ENCODE results near the gene SEMG1. TPM values are rescaled to one million over a fixed set of nuclear protein-coding genes. Genes with fewer than 3 reads are reported as not detected.

Gene SEMG1
- total and polyA plus RNA-seq, 2 donors from 2014 or later, result not detected

- intact Hi-C loops (cut with DNase I), result no loop called here
- Histone ChIP-seq H3K27ac (ENCODE audit: low read depth in 2 of 2, low read length in 2 of 2) (no peak overlapping the region), H3K9ac (ENCODE audit: low read length in 3 of 3) (no peak overlapping the region), H3K9me3 (ENCODE audit: control insufficient read depth in 2 of 3, insufficient read depth in 1 of 3, low read length in 3 of 3) (no peaks in the 10 kb centered on the region), H3K36me3 (ENCODE audit: control insufficient read depth in 2 of 3, insufficient read depth in 3 of 3, low read length in 3 of 3) (no peaks in the 10 kb centered on the region), H3K27me3 (ENCODE audit: control insufficient read depth, insufficient read depth, low read length) (no peaks in the 10 kb centered on the region), H3K4me3 (ENCODE audit: low read length in 3 of 3) (no peak overlapping the region), H3K4me1 (ENCODE audit: control insufficient read depth in 2 of 3, insufficient read depth in 2 of 3, low read depth in 1 of 3, low read length in 3 of 3) (no peaks in the 10 kb centered on the region)
- FAIRE-seq (no peak), DNase-seq (no peak)
- TF ChIP-seq CTCF (IDR thresholded peaks at IDR 0.05; ENCODE audit: borderline replicate concordance, extremely low read depth, insufficient read depth), result no peak
Measured at GRCh38 chr20:45193331-45193730, 13.5 kb upstream of the SEMG1 start.

GRCh38 chr20:45209924-45210323 is 3.1 kb downstream of the SEMG1 start:
- DNase-seq, result no peak
- intact Hi-C loops (cut with DNase I), result no loop called here
- H3K4me1 ChIP-seq (ENCODE audit: control insufficient read depth in 2 of 3, insufficient read depth in 2 of 3, low read depth in 1 of 3, low read length in 3 of 3), result no peaks in the 10 kb centered on the region
- H3K27me3 ChIP-seq (ENCODE audit: control insufficient read depth, insufficient read depth, low read length), result no peaks in the 10 kb centered on the region
- no peak overlapping the region for H3K4me3 ChIP-seq (ENCODE audit: low read length in 3 of 3)
- H3K36me3 ChIP-seq (ENCODE audit: control insufficient read depth in 2 of 3, insufficient read depth in 3 of 3, low read length in 3 of 3), result no peaks in the 10 kb centered on the region
- FAIRE-seq, result no peak
- H3K9me3 ChIP-seq (ENCODE audit: control insufficient read depth in 2 of 3, insufficient read depth in 1 of 3, low read length in 3 of 3), result no peaks in the 10 kb centered on the region
- no peak for TF ChIP-seq CTCF (IDR thresholded peaks at IDR 0.05; ENCODE audit: borderline replicate concordance, extremely low read depth, insufficient read depth)
- no peak overlapping the region for H3K9ac ChIP-seq (ENCODE audit: low read length in 3 of 3)
- no peak overlapping the region for H3K27ac ChIP-seq (ENCODE audit: low read depth in 2 of 2, low read length in 2 of 2)

- FAIRE-seq, result no peak
- no peak for DNase-seq
- no peaks in the 10 kb centered on the region for H3K9me3 ChIP-seq (ENCODE audit: control insufficient read depth in 2 of 3, insufficient read depth in 1 of 3, low read length in 3 of 3)
- no peak overlapping the region for H3K4me3 ChIP-seq (ENCODE audit: low read length in 3 of 3)
- intact Hi-C loops (cut with DNase I), result no loop called here
- H3K9ac ChIP-seq (ENCODE audit: low read length in 3 of 3), result no peak overlapping the region
- no peaks in the 10 kb centered on the region for H3K27me3 ChIP-seq (ENCODE audit: control insufficient read depth, insufficient read depth, low read length)
- no peaks in the 10 kb centered on the region for H3K36me3 ChIP-seq (ENCODE audit: control insufficient read depth in 2 of 3, insufficient read depth in 3 of 3, low read length in 3 of 3)
- no peaks in the 10 kb centered on the region for H3K4me1 ChIP-seq (ENCODE audit: control insufficient read depth in 2 of 3, insufficient read depth in 2 of 3, low read depth in 1 of 3, low read length in 3 of 3)
- TF ChIP-seq CTCF (IDR thresholded peaks at IDR 0.05; ENCODE audit: borderline replicate concordance, extremely low read depth, insufficient read depth), result no peak
- no peak overlapping the region for H3K27ac ChIP-seq (ENCODE audit: low read depth in 2 of 2, low read length in 2 of 2)
Measured at GRCh38 chr20:45211569-45212474, 5.0 kb downstream of the SEMG1 start.
